Prostate gland (tissue), 2 donors: ENCODE results near the gene ZNF565.

Experiments used
- POLR2A ChIP-seq: fragments of 450-650 bp; IDR thresholded peaks from one replicate; pipeline ENCODE4 v1.6.1; 2016; ENCODE audit warnings: antibody characterized with exemption, mild to moderate bottlenecking
- TF ChIP-seq, protein P1 (sequence below), 4 experiments: fragments of 200-600 bp in 2 of 4; fragments of 450-650 bp in 2 of 4; sonication (generic) in 2 of 4; IDR thresholded peaks; 1 replicate in 3 of 4; 2 replicates in 1 of 4; pipeline ENCODE4 v1.5.1; 2016 to 2019; ENCODE audit warnings: antibody characterized with exemption in 4 of 4, mild to moderate bottlenecking in 2 of 4, moderate library complexity in 2 of 4

- TF ChIP-seq, protein P1, sequence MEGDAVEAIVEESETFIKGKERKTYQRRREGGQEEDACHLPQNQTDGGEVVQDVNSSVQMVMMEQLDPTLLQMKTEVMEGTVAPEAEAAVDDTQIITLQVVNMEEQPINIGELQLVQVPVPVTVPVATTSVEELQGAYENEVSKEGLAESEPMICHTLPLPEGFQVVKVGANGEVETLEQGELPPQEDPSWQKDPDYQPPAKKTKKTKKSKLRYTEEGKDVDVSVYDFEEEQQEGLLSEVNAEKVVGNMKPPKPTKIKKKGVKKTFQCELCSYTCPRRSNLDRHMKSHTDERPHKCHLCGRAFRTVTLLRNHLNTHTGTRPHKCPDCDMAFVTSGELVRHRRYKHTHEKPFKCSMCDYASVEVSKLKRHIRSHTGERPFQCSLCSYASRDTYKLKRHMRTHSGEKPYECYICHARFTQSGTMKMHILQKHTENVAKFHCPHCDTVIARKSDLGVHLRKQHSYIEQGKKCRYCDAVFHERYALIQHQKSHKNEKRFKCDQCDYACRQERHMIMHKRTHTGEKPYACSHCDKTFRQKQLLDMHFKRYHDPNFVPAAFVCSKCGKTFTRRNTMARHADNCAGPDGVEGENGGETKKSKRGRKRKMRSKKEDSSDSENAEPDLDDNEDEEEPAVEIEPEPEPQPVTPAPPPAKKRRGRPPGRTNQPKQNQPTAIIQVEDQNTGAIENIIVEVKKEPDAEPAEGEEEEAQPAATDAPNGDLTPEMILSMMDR (IDR thresholded peaks at IDR 0.05): no peak
- TF ChIP-seq POLR2A: no peak
These were observed 50.7 kb downstream of the ZNF565 start for GRCh38 chr19:36163813-36164212.
